NT2/D1 (cell line): ENCODE measurements around the gene PDE7B.

Source experiments
- DNase-seq: peaks from one replicate; pipeline ENCODE4 v3.0.0-alpha.2; 2011; ENCODE audit warnings: low read depth, low spot score
- H3K27me3 ChIP-seq: 2 replicates; pipeline ENCODE4 v1.6.0; 2011; ENCODE audit warnings: mild to moderate bottlenecking; ENCODE audit not compliant: insufficient read length, insufficient read depth
- H3K36me3 ChIP-seq: 2 replicates; pipeline ENCODE4 v1.6.1; 2011; ENCODE audit warnings: mild to moderate bottlenecking, low read length, mixed read lengths; ENCODE audit not compliant: insufficient read depth, insufficient read length
- H3K4me1 ChIP-seq: 2 replicates; pipeline ENCODE4 v1.5.1; 2011; ENCODE audit not compliant: insufficient read depth, insufficient read length
- H3K4me3 ChIP-seq: 2 replicates; pipeline ENCODE4 v1.5.1; 2011; ENCODE audit warnings: low read depth; ENCODE audit not compliant: insufficient read length
- H3K9ac ChIP-seq: 2 replicates; pipeline ENCODE4 v1.6.0; 2011; ENCODE audit warnings: low read depth; ENCODE audit not compliant: insufficient read length
- H3K9me3 ChIP-seq: 2 replicates; pipeline ENCODE4 v1.5.1; 2011; ENCODE audit warnings: mild to moderate bottlenecking, low read length; ENCODE audit not compliant: insufficient read depth
- SUZ12 ChIP-seq: IDR thresholded peaks from 2 replicates; pipeline ENCODE4 v1.6.1; 2011; ENCODE audit not compliant: insufficient read length, insufficient read depth; ENCODE audit errors: extremely low read depth
- YY1 ChIP-seq: IDR thresholded peaks from 2 replicates; pipeline ENCODE4 v1.6.1; 2011; ENCODE audit not compliant: insufficient read length, insufficient read depth
- ZNF274 ChIP-seq: IDR thresholded peaks from 2 replicates; pipeline ENCODE4 v1.6.1; 2011; ENCODE audit warnings: mild to moderate bottlenecking, low read depth, low read length

Gene PDE7B

GRCh38 chr6:135990855-135991464, 139.5 kb downstream of the PDE7B start:
- DNase-seq, result no peak
- H3K9ac ChIP-seq, result no peak overlapping the region
- H3K9me3 ChIP-seq, result no peaks in the 10 kb centered on the region
- no peaks in the 10 kb centered on the region for H3K27me3 ChIP-seq
- H3K4me1 ChIP-seq, result no peaks in the 10 kb centered on the region
- TF ChIP-seq YY1 (no peak), SUZ12 (no peak), ZNF274 (no peak)
- H3K36me3 ChIP-seq, result no peaks in the 10 kb centered on the region
- H3K4me3 ChIP-seq, result no peak overlapping the region

- TF ChIP-seq YY1 (no peak), ZNF274 (no peak), SUZ12 (no peak)
- no peak for DNase-seq
Observed at GRCh38 chr6:135992739-135993138, 141.2 kb downstream of the PDE7B start.

GRCh38 chr6:135993361-135993760, 141.9 kb downstream of the PDE7B start:
- H3K27me3 ChIP-seq, result no peaks in the 10 kb centered on the region
- H3K9ac ChIP-seq, result no peak overlapping the region
- H3K4me1 ChIP-seq, result no peaks in the 10 kb centered on the region
- no peak for DNase-seq
- TF ChIP-seq SUZ12 (no peak), YY1 (no peak), ZNF274 (no peak)
- H3K4me3 ChIP-seq, result no peak overlapping the region
- no peaks in the 10 kb centered on the region for H3K36me3 ChIP-seq
- H3K9me3 ChIP-seq, result no peaks in the 10 kb centered on the region

More at GRCh38 chr6:135992739-135993138, 141.2 kb downstream of the PDE7B start:
- H3K4me3 ChIP-seq, result no peak overlapping the region
- H3K4me1 ChIP-seq, result no peaks in the 10 kb centered on the region
- no peaks in the 10 kb centered on the region for H3K27me3 ChIP-seq
- no peaks in the 10 kb centered on the region for H3K36me3 ChIP-seq
- no peak overlapping the region for H3K9ac ChIP-seq
- H3K9me3 ChIP-seq, result no peaks in the 10 kb centered on the region

- TF ChIP-seq ZNF274, result no peak
- no peak for TF ChIP-seq SUZ12
- TF ChIP-seq YY1, result no peak
- no peak overlapping the region for H3K4me3 ChIP-seq
- no peaks in the 10 kb centered on the region for H3K27me3 ChIP-seq
- no peaks in the 10 kb centered on the region for H3K36me3 ChIP-seq
- DNase-seq, result no peak
- no peak overlapping the region for H3K9ac ChIP-seq
- H3K9me3 ChIP-seq, result 0 out of 2 replicates have a peak, but pooled peaks cover 4% of the 10 kb centered on the region
- no peaks in the 10 kb centered on the region for H3K4me1 ChIP-seq
Observed at GRCh38 chr6:135994857-135995544, 143.5 kb downstream of the PDE7B start.

GRCh38 chr6:135995545-135995898, 144.0 kb downstream of the PDE7B start:
- no peaks in the 10 kb centered on the region for H3K36me3 ChIP-seq
- H3K9ac ChIP-seq, result no peak overlapping the region
- TF ChIP-seq ZNF274 (no peak), YY1 (no peak), SUZ12 (no peak)

GRCh38 chr6:135996668-135997067, 145.2 kb downstream of the PDE7B start:
- H3K9ac ChIP-seq, result no peak overlapping the region
- no peak overlapping the region for H3K4me3 ChIP-seq
- TF ChIP-seq YY1, result no peak
- no peak for TF ChIP-seq ZNF274
- TF ChIP-seq SUZ12, result no peak
- H3K4me1 ChIP-seq, result no peaks in the 10 kb centered on the region
- DNase-seq, result no peak
- H3K9me3 ChIP-seq, result 0 out of 2 replicates have a peak, but pooled peaks cover 4% of the 10 kb centered on the region
- H3K36me3 ChIP-seq, result no peaks in the 10 kb centered on the region
- no peaks in the 10 kb centered on the region for H3K27me3 ChIP-seq

More at GRCh38 chr6:135995545-135995898, 144.0 kb downstream of the PDE7B start:
- Histone ChIP-seq H3K9me3 (0 out of 2 replicates have a peak, but pooled peaks cover 4% of the 10 kb centered on the region), H3K27me3 (no peaks in the 10 kb centered on the region), H3K4me1 (no peaks in the 10 kb centered on the region), H3K4me3 (no peak overlapping the region)
- no peak for DNase-seq

GRCh38 chr6:135999393-135999792, 147.9 kb downstream of the PDE7B start:
- no peak overlapping the region for H3K9ac ChIP-seq
- TF ChIP-seq ZNF274, result no peak
- no peak for TF ChIP-seq SUZ12
- TF ChIP-seq YY1, result no peak
- no peaks in the 10 kb centered on the region for H3K4me1 ChIP-seq
- H3K4me3 ChIP-seq, result no peak overlapping the region
- DNase-seq, result no peak
- H3K9me3 ChIP-seq, result 0 out of 2 replicates have a peak, but pooled peaks cover 4% of the 10 kb centered on the region
- H3K27me3 ChIP-seq, result no peaks in the 10 kb centered on the region
- no peaks in the 10 kb centered on the region for H3K36me3 ChIP-seq
